H1 (cell line): Measurements from ENCODE around the gene PPP2R3B. TPM values are rescaled to one million over a fixed set of nuclear protein-coding genes. Genes with fewer than 3 reads are reported as not detected.

ENCODE experiments used
- CTCF ChIA-PET: fragments of 300-600 bp; sonication (Branson Sonifier 250); formaldehyde crosslinking; loops from one replicate; lab custom pipeline; 2021; ENCODE audit not compliant: partially characterized antibody; lab: Charles Lee
- POLR2A ChIA-PET: fragments of 300-600 bp; sonication (Branson Sonifier 250); formaldehyde crosslinking; loops from one replicate; lab custom pipeline; 2021; ENCODE audit warnings: inconsistent platforms; ENCODE audit not compliant: partially characterized antibody; lab: Charles Lee
- DNase-seq, 2 experiments: peaks; one replicate each; pipeline versions ENCODE4 v3.0.0 to v3.0.0-alpha.2; 2010 to 2022; ENCODE audit warnings: low spot score in 2 of 2, low read depth in 1 of 2, mixed read lengths in 1 of 2
- FAIRE-seq: peaks from 2 replicates; lab custom pipeline; 2011; peaks lifted over from hg19 to GRCh38; lab: Jason Lieb, UNC
- H2AFZ ChIP-seq: 2 replicates; pipeline ENCODE4 v1.8.1; 2012; ENCODE audit warnings: low read length, inconsistent platforms
- H2AK5ac ChIP-seq: 2 replicates; pipeline ENCODE4 v1.6.1; 2013; ENCODE audit warnings: low read depth, low read length
- H2BK120ac ChIP-seq: replicated peaks from 2 replicates; pipeline ENCODE3; 2013; ENCODE audit warnings: low read depth, low read length, inconsistent platforms
- H2BK12ac ChIP-seq: 2 replicates; pipeline ENCODE4 v1.6.1; 2013; ENCODE audit warnings: low read depth, low read length
- H2BK15ac ChIP-seq: 2 replicates; pipeline ENCODE4 v1.6.1; 2013; ENCODE audit warnings: low read length
- H2BK20ac ChIP-seq: 2 replicates; pipeline ENCODE4 v1.6.1; 2013; ENCODE audit warnings: low read length
- H2BK5ac ChIP-seq: 2 replicates; pipeline ENCODE4 v1.6.1; 2013; ENCODE audit warnings: low read depth, low read length
- H3K14ac ChIP-seq: 2 replicates; pipeline ENCODE4 v1.6.1; 2013; ENCODE audit warnings: inconsistent platforms; ENCODE audit not compliant: insufficient read length
- H3K18ac ChIP-seq: 2 replicates; pipeline ENCODE4 v1.6.1; 2013; ENCODE audit warnings: low read length; ENCODE audit errors: extremely low read depth
- H3K23ac ChIP-seq: 2 replicates; pipeline ENCODE4 v1.6.1; 2013; ENCODE audit warnings: inconsistent platforms; ENCODE audit not compliant: insufficient read length
- H3K23me2 ChIP-seq: 2 replicates; pipeline ENCODE4 v1.6.1; 2013; ENCODE audit warnings: low read depth, low read length
- H3K27ac ChIP-seq: 2 replicates; pipeline ENCODE4 v1.6.1; 2011; ENCODE audit warnings: low read depth, low read length, inconsistent platforms
- H3K27me3 ChIP-seq, 4 experiments: replicated peaks in 1 of 4; 1 replicate in 1 of 4; 2 replicates in 3 of 4; pipeline versions ENCODE4 v1.6.1 to v1.8.1; 2011 to 2013; ENCODE audit warnings: low read length in 3 of 4, mild to moderate bottlenecking in 3 of 4, inconsistent platforms in 2 of 4, mixed read lengths in 2 of 4, moderate library complexity in 1 of 4; ENCODE audit not compliant: control insufficient read depth in 3 of 4, insufficient read depth in 3 of 4; ENCODE audit errors: extremely low read depth in 1 of 4
- H3K36me3 ChIP-seq, 4 experiments: 2 replicates each; pipeline versions ENCODE4 v1.6.1 to v1.8.1; 2011 to 2013; ENCODE audit warnings: mild to moderate bottlenecking in 4 of 4, low read length in 3 of 4, moderate library complexity in 2 of 4, control low read depth in 1 of 4, inconsistent platforms in 1 of 4; ENCODE audit not compliant: insufficient read depth in 4 of 4, control insufficient read depth in 2 of 4
- H3K4ac ChIP-seq: replicated peaks from 2 replicates; pipeline ENCODE3; 2013; ENCODE audit warnings: low read length, low read depth, mixed read lengths, inconsistent platforms; ENCODE audit not compliant: insufficient read length
- H3K4me1 ChIP-seq, 4 experiments: replicated peaks in 1 of 4; 1 replicate in 1 of 4; 2 replicates in 3 of 4; pipeline versions ENCODE4 v1.6.1 to v1.8.1; 2011 to 2013; ENCODE audit warnings: low read length in 3 of 4, inconsistent platforms in 2 of 4, mixed read lengths in 1 of 4; ENCODE audit not compliant: insufficient read depth in 4 of 4, control insufficient read depth in 3 of 4
- H3K4me2 ChIP-seq, 2 experiments: 2 replicates each; pipeline versions ENCODE4 v1.6.1 to v1.8.1; 2011 to 2013; ENCODE audit warnings: low read depth in 2 of 2, low read length in 2 of 2, control low read depth in 1 of 2, inconsistent platforms in 1 of 2, mild to moderate bottlenecking in 1 of 2; ENCODE audit not compliant: insufficient read depth in 1 of 2
- H3K4me3 ChIP-seq, 4 experiments: fragments of 200-600, 300-600 bp in 1 of 4; sonication (generic), shearing (Covaris generic), sonication (Bioruptor Twin) in 1 of 4; 2 replicates each; pipeline versions ENCODE4 v1.5.1 to v1.8.1; 2011 to 2016; ENCODE audit warnings: low read length in 4 of 4, low read depth in 3 of 4, control low read depth in 2 of 4, inconsistent platforms in 2 of 4, mild to moderate bottlenecking in 2 of 4, mixed read lengths in 1 of 4, moderate library complexity in 1 of 4; ENCODE audit not compliant: insufficient read depth in 2 of 4; ENCODE audit errors: extremely low read depth in 1 of 4
- H3K56ac ChIP-seq: replicated peaks from 2 replicates; pipeline ENCODE3; 2013; ENCODE audit warnings: low read depth, mild to moderate bottlenecking, mixed read lengths, low read length, inconsistent platforms; ENCODE audit not compliant: insufficient read length
- H3K79me1 ChIP-seq: 2 replicates; pipeline ENCODE4 v1.6.1; 2013; ENCODE audit warnings: low read depth, low read length, control low read depth
- H3K79me2 ChIP-seq, 2 experiments: 2 replicates each; pipeline versions ENCODE4 v1.6.1 to v1.8.1; 2012 to 2013; ENCODE audit warnings: low read length in 2 of 2, mild to moderate bottlenecking in 2 of 2, inconsistent platforms in 1 of 2; ENCODE audit not compliant: insufficient read depth in 2 of 2, control insufficient read depth in 1 of 2
- H3K9ac ChIP-seq, 4 experiments: replicated peaks in 1 of 4; 1 replicate in 1 of 4; 2 replicates in 3 of 4; pipeline versions ENCODE4 v1.6.1 to v1.8.1; 2011 to 2013; ENCODE audit warnings: low read depth in 3 of 4, low read length in 3 of 4, control low read depth in 2 of 4, mild to moderate bottlenecking in 2 of 4, moderate library complexity in 2 of 4, inconsistent platforms in 1 of 4; ENCODE audit errors: extremely low read depth in 1 of 4
- H3K9me3 ChIP-seq, 2 experiments: 2 replicates each; pipeline versions ENCODE4 v1.6.1 to v1.8.1; 2012 to 2013; ENCODE audit warnings: mild to moderate bottlenecking in 2 of 2, moderate library complexity in 2 of 2, control low read depth in 1 of 2, inconsistent platforms in 1 of 2, low read depth in 1 of 2, low read length in 1 of 2, mixed read lengths in 1 of 2; ENCODE audit not compliant: insufficient read depth in 2 of 2
- H4K20me1 ChIP-seq, 2 experiments: replicated peaks in 1 of 2; 2 replicates each; pipeline versions ENCODE3 to v1.8.1; 2011 to 2013; ENCODE audit warnings: inconsistent platforms in 2 of 2, low read length in 2 of 2, mild to moderate bottlenecking in 1 of 2; ENCODE audit not compliant: insufficient read depth in 2 of 2, control insufficient read depth in 1 of 2
- H4K5ac ChIP-seq: 2 replicates; pipeline ENCODE4 v1.6.1; 2013; ENCODE audit warnings: low read length, low read depth, mixed read lengths, inconsistent platforms; ENCODE audit not compliant: insufficient read length
- H4K8ac ChIP-seq: 2 replicates; pipeline ENCODE4 v1.8.0; 2013; ENCODE audit warnings: mild to moderate bottlenecking, moderate library complexity, low read length, inconsistent platforms; ENCODE audit not compliant: insufficient read depth; ENCODE audit errors: extremely low read depth
- H4K91ac ChIP-seq: replicated peaks from 2 replicates; pipeline ENCODE3; 2013; ENCODE audit warnings: low read length, mixed read lengths, inconsistent platforms; ENCODE audit not compliant: insufficient read length
- CBX8 ChIP-seq: fragments of 300-800, 300-1000 bp; sonication (generic); IDR thresholded peaks from 2 replicates; pipeline ENCODE4 v1.7.1; 2016; ENCODE audit warnings: low read depth, low read length, borderline replicate concordance
- CHD1 ChIP-seq: IDR thresholded peaks from 2 replicates; pipeline ENCODE4 v1.6.1; 2012; ENCODE audit warnings: low read depth, low read length, improper control_type of control experiment
- GTF2F1 ChIP-seq: IDR thresholded peaks from 2 replicates; pipeline ENCODE4 v1.6.1; 2012; ENCODE audit warnings: low read depth, low read length, improper control_type of control experiment, borderline replicate concordance
- HDAC2 ChIP-seq, 2 experiments: fragments of 300-600 bp in 1 of 2; sonication (generic) in 1 of 2; IDR thresholded peaks; 2 replicates each; pipeline ENCODE4 v1.6.1; 2011 to 2012; ENCODE audit warnings: low read depth in 2 of 2, low read length in 2 of 2, mild to moderate bottlenecking in 2 of 2, moderate library complexity in 2 of 2, borderline replicate concordance in 1 of 2, inconsistent platforms in 1 of 2
- JUND ChIP-seq: IDR thresholded peaks from 2 replicates; pipeline ENCODE4 v1.6.1; 2011; ENCODE audit warnings: mild to moderate bottlenecking, improper control_type of control experiment, low read length
- KDM4A ChIP-seq: IDR thresholded peaks from one replicate; pipeline ENCODE4 v1.7.1; 2012; ENCODE audit warnings: low read depth, mild to moderate bottlenecking, moderate library complexity, low read length, inconsistent platforms; ENCODE audit not compliant: severe bottlenecking
- MAFK ChIP-seq: IDR thresholded peaks from 2 replicates; pipeline ENCODE4 v1.6.1; 2012; ENCODE audit warnings: low read depth, mild to moderate bottlenecking, improper control_type of control experiment, low read length
- NANOG ChIP-seq: IDR thresholded peaks from 2 replicates; pipeline ENCODE4 v1.6.1; 2011; ENCODE audit warnings: low read length, low read depth, mild to moderate bottlenecking, inconsistent platforms; ENCODE audit not compliant: insufficient read depth, poor library complexity, severe bottlenecking
- SAP30 ChIP-seq: fragments of 300-600 bp; sonication (generic); IDR thresholded peaks from 2 replicates; pipeline ENCODE4 v1.7.1; 2012; ENCODE audit warnings: low read length, moderate library complexity, mild to moderate bottlenecking, inconsistent platforms; ENCODE audit not compliant: insufficient read depth, insufficient replicate concordance
- SP1 ChIP-seq: IDR thresholded peaks from 2 replicates; pipeline ENCODE4 v1.6.1; 2011; ENCODE audit warnings: low read depth, low read length
- WGBS, 2 experiments: shearing (Covaris generic) in 1 of 2; methylation state at CpG; one replicate each; pipeline versions ENCODE4 v1.1.6 to v1.1.7; 2013 to 2015; ENCODE audit warnings: low lambda C conversion rate in 2 of 2, mixed read lengths in 2 of 2, inconsistent platforms in 1 of 2, low coverage in 1 of 2, missing lambda C conversion rate in 1 of 2; ENCODE audit not compliant: insufficient replicate concordance in 2 of 2, insufficient coverage in 1 of 2, insufficient read length in 1 of 2; ENCODE audit errors: extremely low coverage in 1 of 2, missing lambda C conversion rate in 1 of 2; 5-methylcytosine and 5-hydroxymethylcytosine counted together
- polyA plus RNA-seq, 7 experiments: library from polyadenylated mRNA; depleted of rRNA in 3 of 7; stranded (reverse) in 5 of 7; unstranded in 2 of 7; fragments of >200 nt in 5 of 7; fragments of 200-250 nt in 2 of 7; gene quantifications; 1 replicate in 5 of 7; 2 replicates in 1 of 7; 4 replicates in 1 of 7; pipeline versions ENCODE4 v1.2.1 to v1.2.3, GENCODE V29; 2011 to 2013; ENCODE audit warnings: missing spikeins in 2 of 7, mixed read lengths in 2 of 7
- total RNA-seq: library from RNA; stranded (reverse); fragmentation: NEBNext Ultra II Directional; extraction: Animal tissue kit (Norgen Biotek cat#: 25700); gene quantifications from 2 replicates; pipeline ENCODE4 v1.2.1, GENCODE V29; 2021

The PPP2R3B gene
- total and polyA plus RNA-seq, 2 of the 8 experiments (the other 6 are each of a cell fraction or from before 2014, with no cell fraction given) = 47.6 to 86.7 TPM

DNA sequence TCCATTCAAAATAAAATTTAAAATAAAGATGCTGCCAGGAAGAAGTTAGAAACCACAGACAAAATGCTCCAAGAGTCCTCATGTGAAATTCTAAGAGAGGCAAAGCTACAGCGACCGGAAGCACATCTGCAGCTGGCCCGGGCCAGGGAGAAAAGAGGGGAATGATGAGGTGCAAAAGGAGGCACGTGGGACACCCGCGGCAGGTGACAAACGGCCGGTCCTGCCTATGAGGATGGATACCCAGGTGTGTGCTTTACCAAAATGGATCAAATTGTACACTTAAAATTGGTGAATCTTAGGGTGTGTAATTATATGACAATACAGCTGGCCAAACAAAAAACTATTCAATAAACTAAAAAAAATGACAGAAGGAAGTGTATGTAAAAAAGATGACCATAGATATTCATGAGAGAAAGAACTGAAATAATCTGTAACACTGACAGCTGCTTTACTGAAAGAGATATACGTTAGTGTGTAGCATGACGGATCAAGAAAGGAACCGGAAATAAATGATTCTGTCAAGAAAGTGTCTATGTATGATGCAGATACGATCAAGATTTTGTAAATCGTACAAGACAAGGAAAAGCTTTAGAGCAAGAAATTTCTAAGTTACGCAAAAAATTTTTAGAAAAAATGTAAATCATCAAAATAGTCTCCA is 29.5 kb downstream of the PPP2R3B start:
- H2AFZ ChIP-seq = no peak overlapping the region
- no peak overlapping the region for H3K56ac ChIP-seq
- no peak overlapping the region for H2BK20ac ChIP-seq
- no peak overlapping the region for H2BK5ac ChIP-seq
- H4K91ac ChIP-seq = no peak overlapping the region
- 89% methylated on average over 14 of the region's 14 CpGs; no CpG with 5 or more reads in 1 of the 2 experiments for WGBS, 2 experiments
- no peak overlapping the region for H3K23ac ChIP-seq
- H3K14ac ChIP-seq = no peak overlapping the region
- no peak overlapping the region for H2BK120ac ChIP-seq
- DNase-seq (no peak), FAIRE-seq (no peak)
- POLR2A ChIA-PET = no interaction called here
- no peak overlapping the region for H3K9ac ChIP-seq
- no peak overlapping the region for H3K4me2 ChIP-seq
- no peak overlapping the region for H3K18ac ChIP-seq
- H3K23me2 ChIP-seq = no peaks in the 10 kb centered on the region
- no peak overlapping the region for H2AK5ac ChIP-seq
- CTCF ChIA-PET = no interaction called here
- no peak overlapping the region for H3K27ac ChIP-seq
- H3K4ac ChIP-seq = no peak overlapping the region
- H4K20me1 ChIP-seq = peaks cover 4 to 20% of the 10 kb centered on the region in 2 experiments
- peaks cover 0 to 63% of the 10 kb centered on the region in 2 experiments; a peak in 2 of 4 replicates for H3K79me2 ChIP-seq
- H3K4me3 ChIP-seq = no peak overlapping the region
- H3K36me3 ChIP-seq = peaks cover 4 to 35% (median 16%) of the 10 kb centered on the region in 4 experiments; a peak in 6 of 8 replicates
- H2BK12ac ChIP-seq = no peak overlapping the region
- no peaks in the 10 kb centered on the region for H3K27me3 ChIP-seq
- no peak overlapping the region for H4K5ac ChIP-seq
- peaks cover 0 to 4% of the 10 kb centered on the region in 2 experiments; a peak in 1 of 4 replicates for H3K9me3 ChIP-seq
- H2BK15ac ChIP-seq = no peak overlapping the region
- H3K4me1 ChIP-seq = no peaks in the 10 kb centered on the region
- H4K8ac ChIP-seq = no peak overlapping the region
- H3K79me1 ChIP-seq = peaks cover 10% of the 10 kb centered on the region
- TF ChIP-seq HDAC2 (IDR thresholded peaks at IDR 0.05; ENCODE audit: borderline replicate concordance in 1 of 2, low read depth in 2 of 2, low read length in 2 of 2) (no peak), CBX8 (no peak), KDM4A (no peak), MAFK (no peak), GTF2F1 (no peak), JUND (no peak), CHD1 (no peak), SAP30 (no peak), NANOG (no peak), SP1 (no peak)
